ENCODE data around the gene LY6G6F.

- no peak for TF ChIP-seq CTCF (IDR thresholded peaks at IDR 0.05; ENCODE audit: insufficient read depth, low read length, poor library complexity, severe bottlenecking)
- no peak for TF ChIP-seq EZH2phosphoT487 (conservative IDR thresholded peaks at IDR 0.05; ENCODE audit: low read length)
These were observed 28.7 kb upstream of the LY6G6F start for GRCh38 chr6:31677955-31678354.
